ENCODE data around the gene ACOT7.

ACOT7 gene

DNA sequence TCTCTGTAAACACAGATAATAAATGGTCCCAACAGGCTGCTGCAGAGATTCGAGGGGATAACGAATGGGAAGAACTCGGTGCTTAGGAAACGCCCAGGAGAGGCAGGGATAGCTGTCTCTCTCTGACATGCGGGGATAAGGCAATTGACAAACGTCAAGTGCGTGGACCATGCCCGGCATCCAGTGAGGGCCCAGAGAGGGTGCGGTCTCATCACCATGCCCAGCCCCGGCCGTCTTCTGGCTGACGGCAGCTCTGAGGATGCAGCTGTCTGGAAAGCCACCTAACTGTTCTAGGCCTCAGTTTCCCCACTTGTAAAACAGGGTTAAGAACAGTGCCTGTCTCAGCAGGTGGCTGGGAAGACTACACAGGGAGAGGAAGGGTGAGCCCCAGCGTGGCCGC, 48.1 kb downstream of the ACOT7 start:
- DNase-seq (ENCODE audit: low read depth), result no peak
- TF ChIP-seq CTCF (conservative IDR thresholded peaks at IDR 0.05; ENCODE audit: low read depth, low read length), result no peak

DNA sequence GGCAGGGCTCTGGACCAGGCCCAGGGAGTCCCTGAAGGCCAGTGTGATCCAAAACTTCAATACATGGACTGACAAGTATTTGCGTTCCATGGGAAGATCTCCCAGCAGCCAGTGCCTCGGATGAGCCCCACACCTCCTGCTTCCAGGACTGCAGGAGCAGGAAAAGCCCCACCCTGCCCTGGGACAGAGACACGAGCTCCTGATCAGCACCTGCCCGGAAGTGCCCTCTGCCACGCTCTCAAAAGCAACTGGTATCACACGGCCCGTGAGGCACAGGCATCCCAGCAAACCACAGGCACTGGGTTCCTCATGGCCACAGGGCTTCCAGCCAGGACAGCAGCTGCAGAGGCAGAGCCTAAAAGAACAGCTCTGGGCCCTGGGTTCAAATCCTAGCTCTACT, 48.6 kb downstream of the ACOT7 start:
- no peak for DNase-seq (ENCODE audit: low read depth)
- TF ChIP-seq CTCF (conservative IDR thresholded peaks at IDR 0.05; ENCODE audit: low read depth, low read length), result no peak
- H3K4me3 ChIP-seq (ENCODE audit: low read depth, low read length), result no peak overlapping the region

More for the DNA sequence above, 48.1 kb downstream of the ACOT7 start:
- no peak overlapping the region for H3K4me3 ChIP-seq (ENCODE audit: low read depth, low read length)

DNA sequence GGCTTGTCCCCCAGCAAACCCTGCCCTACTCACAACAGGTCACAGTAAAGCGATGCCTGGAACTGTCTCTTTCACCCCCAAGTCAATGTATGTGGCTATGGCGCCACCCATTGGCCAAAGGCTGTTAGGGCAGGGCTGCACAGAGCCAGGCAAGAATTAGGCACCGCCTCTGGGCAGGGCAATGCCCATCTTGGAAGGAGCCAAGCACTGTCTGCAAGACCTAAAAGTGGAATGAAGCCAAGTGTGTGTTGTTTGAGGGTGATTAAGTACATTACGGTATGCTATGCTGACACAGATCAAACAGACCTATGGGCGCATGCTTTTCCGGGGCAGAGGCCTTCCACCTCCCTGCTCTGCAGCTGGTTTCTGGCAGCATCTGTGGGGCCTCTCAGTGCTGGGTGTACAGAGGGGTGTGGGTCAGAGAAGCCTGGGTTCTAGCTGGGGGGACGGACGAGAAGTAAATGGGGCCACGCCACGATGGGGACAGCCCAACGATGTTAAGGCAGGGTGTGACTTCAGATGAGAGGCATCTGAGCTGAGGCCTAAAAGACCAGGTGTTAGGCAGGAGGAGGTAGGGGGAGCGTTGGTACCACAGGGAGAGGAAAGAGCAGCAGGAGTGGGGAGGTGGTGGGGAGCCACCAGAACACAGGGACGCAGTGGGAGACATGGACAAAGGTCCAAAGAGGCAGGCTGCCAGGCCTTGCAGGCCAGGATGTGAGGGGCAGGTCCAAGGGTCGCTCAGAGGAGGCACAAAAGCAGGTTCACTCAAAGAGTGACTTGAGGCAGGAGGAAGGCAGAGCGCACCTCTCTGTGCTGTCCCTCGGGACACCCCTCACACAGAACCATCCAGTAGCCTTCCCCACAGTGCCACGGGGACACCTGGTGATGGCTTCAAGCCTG, 49.8 kb downstream of the ACOT7 start:
- no peak overlapping the region for H3K4me3 ChIP-seq (ENCODE audit: low read depth, low read length)
- DNase-seq (ENCODE audit: low read depth), result peak; percentile 79
- TF ChIP-seq CTCF (conservative IDR thresholded peaks at IDR 0.05; ENCODE audit: low read depth, low read length), result peak; percentile 99

GRCh38 chr1:6342056-6342455, 51.5 kb downstream of the ACOT7 start:
- no peak for TF ChIP-seq CTCF (conservative IDR thresholded peaks at IDR 0.05; ENCODE audit: low read depth, low read length)
- peak; percentile 30 for DNase-seq (ENCODE audit: low read depth)
- H3K4me3 ChIP-seq (ENCODE audit: low read depth, low read length), result no peak overlapping the region

- TF ChIP-seq CTCF (conservative IDR thresholded peaks at IDR 0.05; ENCODE audit: low read depth, low read length), result no peak
- H3K4me3 ChIP-seq (ENCODE audit: low read depth, low read length), result no peak overlapping the region
- DNase-seq (ENCODE audit: low read depth), result no peak
Observed at GRCh38 chr1:6338695-6339094, 54.9 kb downstream of the ACOT7 start.

GRCh38 chr1:6336776-6337622, 56.6 kb downstream of the ACOT7 start:
- no peak for TF ChIP-seq CTCF (conservative IDR thresholded peaks at IDR 0.05; ENCODE audit: low read depth, low read length)
- H3K4me3 ChIP-seq (ENCODE audit: low read depth, low read length), result no peak overlapping the region
- DNase-seq (ENCODE audit: low read depth), result no peak

All from choroid plexus epithelial cell (primary cell).